GM12878 (cell line): Measurements from ENCODE around the gene OR1L8. TPM values are rescaled to one million over a fixed set of nuclear protein-coding genes. Genes with fewer than 3 reads are reported as not detected.

Experiments
- ATAC-seq: fragments of 200-7000 bp; cut with Tn5 transposase; 3 replicates; pipeline ENCODE4 v1.9.1; 2020; ENCODE audit warnings: mild to moderate bottlenecking, moderate library complexity
- BruUV-seq: library from RNA; stranded (reverse); fragments of 400-500 nt; replicated peaks from 2 replicates; lab custom pipeline; 2021; lab: Mats Ljungman, UMichigan
- CTCF ChIA-PET: fragments of 300-600 bp; sonication (Branson Sonifier 250); formaldehyde crosslinking; extraction: SDS; loops from one replicate; lab custom pipeline; 2021; ENCODE audit warnings: inconsistent platforms; lab: Yijun Ruan, JAX
- POLR2A ChIA-PET: fragments of 350-600 bp; formaldehyde crosslinking; extraction: SDS; loops from one replicate; lab custom pipeline; 2021; ENCODE audit warnings: inconsistent platforms; lab: Charles Lee
- RAD21 ChIA-PET: fragments of 300-600 bp; sonication (Branson Sonifier 250); formaldehyde crosslinking; loops from one replicate; lab custom pipeline; 2023; ENCODE audit warnings: antibody characterized with exemption; ENCODE audit not compliant: unreplicated experiment; lab: Charles Lee
- SMC1A ChIA-PET: fragments of 300-600 bp; sonication (Branson Sonifier 250); formaldehyde crosslinking; loops from one replicate; lab custom pipeline; 2023; ENCODE audit not compliant: unreplicated experiment, uncharacterized antibody; lab: Charles Lee
- DNase-seq: peaks from one replicate; pipeline ENCODE4 v3.0.0-alpha.2; 2011; ENCODE audit warnings: low read depth, low spot score
- FAIRE-seq: peaks from 3 replicates; lab custom pipeline; 2011; peaks lifted over from hg19 to GRCh38; lab: Jason Lieb, UNC
- H2AFZ ChIP-seq: 2 replicates; pipeline ENCODE4 v1.6.0; 2011; ENCODE audit warnings: low read depth, low read length, control low read depth; ENCODE audit not compliant: control insufficient read depth
- H3K27ac ChIP-seq: 2 replicates; pipeline ENCODE4 v1.5.1; 2011; ENCODE audit warnings: control low read depth; ENCODE audit not compliant: control insufficient read depth, insufficient read depth
- H3K27me3 ChIP-seq, 2 experiments: replicated peaks in 1 of 2; 2 replicates each; pipeline versions ENCODE4 v1.6.0 to v1.6.1; 2011; ENCODE audit warnings: low read length in 1 of 2; ENCODE audit not compliant: control insufficient read depth in 2 of 2, insufficient read depth in 2 of 2
- H3K36me3 ChIP-seq, 2 experiments: 2 replicates each; pipeline ENCODE4 v1.5.1; 2011; ENCODE audit warnings: low read length in 1 of 2; ENCODE audit not compliant: control insufficient read depth in 2 of 2, insufficient read depth in 2 of 2
- H3K4me1 ChIP-seq: 2 replicates; pipeline ENCODE4 v1.6.1; 2011; ENCODE audit warnings: mild to moderate bottlenecking, low read length, moderate library complexity, mixed read lengths; ENCODE audit not compliant: control insufficient read depth, insufficient read depth
- H3K4me2 ChIP-seq: 2 replicates; pipeline ENCODE4 v1.6.0; 2011; ENCODE audit warnings: control low read depth; ENCODE audit not compliant: control insufficient read depth, insufficient read depth
- H3K4me3 ChIP-seq: fragments of 200-600 bp; sonication (generic); 2 replicates; pipeline ENCODE4 v1.5.1; 2016
- H3K79me2 ChIP-seq: 2 replicates; pipeline ENCODE4 v1.6.0; 2011; ENCODE audit warnings: low read length; ENCODE audit not compliant: control insufficient read depth, insufficient read depth
- H3K9ac ChIP-seq: 2 replicates; pipeline ENCODE4 v1.8.0; 2011; ENCODE audit warnings: low read length, control low read depth, mixed read lengths; ENCODE audit not compliant: control insufficient read depth, insufficient read depth
- H3K9me3 ChIP-seq: replicated peaks from 3 replicates; pipeline ENCODE4 v1.5.1; 2011; ENCODE audit warnings: mild to moderate bottlenecking, low read length; ENCODE audit not compliant: control insufficient read depth, insufficient read depth
- H4K20me1 ChIP-seq: 2 replicates; pipeline ENCODE4 v1.6.0; 2011; ENCODE audit not compliant: control insufficient read depth, insufficient read depth
- ASH2L ChIP-seq: fragments of 300-600, 200-600 bp; sonication (generic); IDR thresholded peaks from 2 replicates; pipeline ENCODE4 v1.6.1; 2017; ENCODE audit warnings: low read depth, mild to moderate bottlenecking, borderline replicate concordance
- BHLHE40 ChIP-seq, 2 experiments: fragments of 450-650 bp in 1 of 2; IDR thresholded peaks; 2 replicates each; pipeline ENCODE4 v1.6.1; 2011 to 2017; ENCODE audit warnings: low read depth in 2 of 2, borderline replicate concordance in 1 of 2, improper control_type of control experiment in 1 of 2, low read length in 1 of 2, mild to moderate bottlenecking in 1 of 2
- E2F8 ChIP-seq: fragments of 450-650 bp; IDR thresholded peaks from 2 replicates; pipeline ENCODE4 v1.6.1; 2018; ENCODE audit warnings: mild to moderate bottlenecking, low read depth, moderate library complexity; ENCODE audit not compliant: partially characterized antibody
- HDAC6 ChIP-seq: fragments of 200-600 bp; sonication (generic); IDR thresholded peaks from one replicate; pipeline ENCODE4 v1.8.0; 2017; ENCODE audit warnings: antibody characterized with exemption; ENCODE audit not compliant: unreplicated experiment
- KAT2A ChIP-seq: conservative IDR thresholded peaks from 2 replicates; pipeline ENCODE4 v1.6.1; 2011; ENCODE audit warnings: low read depth, low read length; ENCODE audit not compliant: control insufficient read depth
- MEF2A ChIP-seq: IDR thresholded peaks from 2 replicates; pipeline ENCODE4 v1.6.1; 2011; ENCODE audit warnings: low read depth, mild to moderate bottlenecking, low read length, moderate library complexity; ENCODE audit not compliant: insufficient read depth
- PAX5 ChIP-seq: IDR thresholded peaks from 2 replicates; pipeline ENCODE4 v1.6.1; 2011; ENCODE audit warnings: low read depth, low read length, borderline replicate concordance
- PAX8 ChIP-seq: fragments of 450-650 bp; IDR thresholded peaks from 2 replicates; pipeline ENCODE4 v1.6.1; 2017; ENCODE audit warnings: mild to moderate bottlenecking, moderate library complexity
- POU2F2 ChIP-seq: IDR thresholded peaks from 3 replicates; pipeline ENCODE4 v1.6.1; 2011; ENCODE audit warnings: low read depth, mild to moderate bottlenecking, low read length, borderline replicate concordance
- PRDM15 ChIP-seq: fragments of 450-650 bp; formaldehyde crosslinking; IDR thresholded peaks from 2 replicates; pipeline ENCODE4 v1.4.0; 2020; ENCODE audit warnings: mild to moderate bottlenecking, moderate library complexity
- RBBP5 ChIP-seq: fragments of 200-600 bp; sonication (generic); conservative IDR thresholded peaks from 2 replicates; pipeline ENCODE4 v1.6.1; 2016
- RCOR1 ChIP-seq: conservative IDR thresholded peaks from 2 replicates; pipeline ENCODE4 v1.6.1; 2012; ENCODE audit warnings: low read depth, low read length, improper control_type of control experiment
- RFX5 ChIP-seq: IDR thresholded peaks from 2 replicates; pipeline ENCODE4 v1.6.1; 2011; ENCODE audit warnings: low read depth, low read length, improper control_type of control experiment
- SMARCA5 ChIP-seq: fragments of 450-650 bp; IDR thresholded peaks from 2 replicates; pipeline ENCODE4 v1.6.1; 2017; ENCODE audit warnings: mild to moderate bottlenecking
- SREBF1 ChIP-seq: IDR thresholded peaks from 2 replicates; pipeline ENCODE4 v1.6.1; 2012; ENCODE audit warnings: mild to moderate bottlenecking, low read length
- YY1 ChIP-seq: IDR thresholded peaks from 2 replicates; pipeline ENCODE4 v1.6.1; 2011; ENCODE audit warnings: low read depth, mild to moderate bottlenecking, low read length
- ZSCAN29 ChIP-seq: fragments of 450-650 bp; IDR thresholded peaks from 2 replicates; pipeline ENCODE4 v1.6.1; 2017; ENCODE audit warnings: mild to moderate bottlenecking, moderate library complexity
- WGBS: methylation state at CpG from one replicate; pipeline ENCODE4 v1.1.6; 2016; ENCODE audit warnings: low lambda C conversion rate; ENCODE audit not compliant: insufficient replicate concordance, insufficient coverage; ENCODE audit errors: missing lambda C conversion rate; 5-methylcytosine and 5-hydroxymethylcytosine counted together
- in situ Hi-C: fragments of 300-500 bp; cut with MboI; formaldehyde crosslinking; loops from 9 replicates; pipeline ENCODE4 v1.14.3; 2018; ENCODE audit warnings: mixed read lengths
- intact Hi-C: fragments of 100-400 bp; cut with micrococcal nuclease; formaldehyde crosslinking; loops from one replicate; pipeline ENCODE4 v1.14.2; 2022; ENCODE audit not compliant: unreplicated experiment
- polyA plus RNA-seq, 11 experiments: library from polyadenylated mRNA; depleted of rRNA in 4 of 11; unstranded in 6 of 11; stranded (reverse) in 5 of 11; fragments of >200 nt; fragmentation: Nextera tagmentation in 4 of 11; fragmentation: Illumina TruSeq in 1 of 11; extraction: Ambion mirVana in 4 of 11; extraction: Trizol in 1 of 11; gene quantifications; 1 replicate in 1 of 11; 2 replicates in 10 of 11; pipeline versions ENCODE4 v1.2.1 to v1.2.3, GENCODE V29; 2011 to 2016; ENCODE audit warnings: inconsistent platforms in 2 of 11, missing spikeins in 2 of 11, low read depth in 1 of 11
- total RNA-seq, 4 experiments: library from RNA; depleted of rRNA in 3 of 4; stranded (reverse); fragments of >200 nt in 3 of 4; fragmentation: Illumina TruSeq in 1 of 4; extraction: Trizol in 1 of 4; gene quantifications; 2 replicates each; pipeline versions ENCODE4 v1.2.1 to v1.2.3, GENCODE V29; 2013 to 2021

OR1L8 gene
- total and polyA plus RNA-seq, 10 of the 15 experiments (the other 5 are each of a cell fraction or from before 2014, with no cell fraction given): not detected

- TF ChIP-seq ASH2L: no peak
- TF ChIP-seq, all 136 proteins: peak for 0
These were observed 2.8 kb downstream of the OR1L8 start (continued) for GRCh38 chr9:122580360-122580759.

GRCh38 chr9:122579874-122580273 lies 3.3 kb downstream of the OR1L8 start:
- Histone ChIP-seq H3K79me2 (no peaks in the 10 kb centered on the region), H2AFZ (no peak overlapping the region), H3K27me3 (no peaks in the 10 kb centered on the region), H3K9ac (no peak overlapping the region), H4K20me1 (no peaks in the 10 kb centered on the region), H3K4me3 (no peak overlapping the region), H3K4me2 (no peak overlapping the region), H3K9me3 (no peaks in the 10 kb centered on the region), H3K36me3 (no peaks in the 10 kb centered on the region), H3K27ac (no peak overlapping the region), H3K4me1 (no peaks in the 10 kb centered on the region)
- RAD21 ChIA-PET: no interaction called here
- no TSS peak for BruUV-seq
- no peak for ATAC-seq
- FAIRE-seq: no peak
- SMC1A ChIA-PET: no interaction called here
- intact Hi-C loops: no loop called here
- no peak for DNase-seq
- no peak for TF ChIP-seq PAX8
- TF ChIP-seq RCOR1: no peak
- TF ChIP-seq E2F8: no peak
- TF ChIP-seq KAT2A: no peak
- TF ChIP-seq SREBF1: no peak
- no peak for TF ChIP-seq ZSCAN29
- TF ChIP-seq BHLHE40 (IDR thresholded peaks at IDR 0.05; ENCODE audit: borderline replicate concordance in 1 of 2, low read depth in 2 of 2, low read length in 1 of 2): no peak
- TF ChIP-seq POU2F2: no peak
- TF ChIP-seq RBBP5: no peak
- TF ChIP-seq RFX5: no peak
- TF ChIP-seq HDAC6: no peak
- no peak for TF ChIP-seq SMARCA5
- TF ChIP-seq PRDM15: no peak
- TF ChIP-seq PAX5: no peak
- no peak for TF ChIP-seq YY1
- TF ChIP-seq MEF2A: no peak
- CTCF ChIA-PET: no interaction called here
- 51% methylated on average over 5 of the region's 5 CpGs for WGBS
- POLR2A ChIA-PET: interaction anchor here (0.5 kb wide), 1 partner anchor 211 kb away, joined by 3 read pairs; no protein-coding TSS in a partner anchor
- in situ Hi-C loops: no loop called here
